MM.1S (cell line): ENCODE results near the gene ENPP3.

Experiments
- DNase-seq: peaks from one replicate; pipeline ENCODE4 v3.0.0-alpha.2; 2015
- H2AFZ ChIP-seq: fragments of 300-600 bp; sonication (generic); 2 replicates; pipeline ENCODE4 v1.6.0; 2016; ENCODE audit warnings: antibody characterized with exemption, low read length
- H3F3A ChIP-seq: fragments of 300-600 bp; sonication (generic); 2 replicates; pipeline ENCODE4 v1.6.1; 2016; ENCODE audit warnings: mild to moderate bottlenecking, antibody characterized with exemption, low read length, moderate library complexity, mixed read lengths; ENCODE audit not compliant: insufficient read depth
- H3K27ac ChIP-seq: fragments of 300-600 bp; sonication (generic); 2 replicates; pipeline ENCODE4 v1.5.1; 2016; ENCODE audit warnings: mild to moderate bottlenecking, low read length
- H3K27me3 ChIP-seq: fragments of 300-600 bp; sonication (generic); replicated peaks from 2 replicates; pipeline ENCODE4 v1.6.0; 2016; ENCODE audit warnings: low read length; ENCODE audit not compliant: insufficient read depth
- H3K36me3 ChIP-seq: fragments of 300-600 bp; sonication (generic); replicated peaks from 2 replicates; pipeline ENCODE4 v1.6.1; 2016; ENCODE audit warnings: mild to moderate bottlenecking, low read length, mixed read lengths; ENCODE audit not compliant: insufficient read depth
- H3K4me1 ChIP-seq: fragments of 300-600 bp; sonication (generic); 2 replicates; pipeline ENCODE4 v1.6.1; 2016; ENCODE audit warnings: low read length, mixed read lengths
- H3K4me2 ChIP-seq: fragments of 300-600 bp; sonication (generic); 2 replicates; pipeline ENCODE4 v1.6.0; 2016; ENCODE audit warnings: low read depth, low read length
- H3K4me3 ChIP-seq: fragments of 300-600 bp; sonication (generic); 2 replicates; pipeline ENCODE4 v1.5.1; 2016; ENCODE audit warnings: low read length, mixed read lengths
- H3K79me2 ChIP-seq: fragments of 300-600 bp; sonication (generic); 2 replicates; pipeline ENCODE4 v1.6.1; 2016; ENCODE audit warnings: mixed run types, low read length, mixed read lengths
- H3K9ac ChIP-seq: fragments of 300-600 bp; sonication (generic); 2 replicates; pipeline ENCODE4 v1.6.1; 2016; ENCODE audit warnings: low read length, mixed read lengths
- H3K9me2 ChIP-seq: fragments of 300-600 bp; sonication (generic); replicated peaks from 2 replicates; pipeline ENCODE4 v1.6.1; 2016; ENCODE audit warnings: mild to moderate bottlenecking, low read length, mixed read lengths; ENCODE audit not compliant: insufficient read depth
- H3K9me3 ChIP-seq: fragments of 300-600 bp; sonication (generic); replicated peaks from 2 replicates; pipeline ENCODE4 v1.6.1; 2016; ENCODE audit warnings: mild to moderate bottlenecking, low read length, mixed read lengths; ENCODE audit not compliant: insufficient read depth
- H4K20me1 ChIP-seq: fragments of 300-600 bp; sonication (generic); 2 replicates; pipeline ENCODE4 v1.6.1; 2016; ENCODE audit warnings: mild to moderate bottlenecking, low read length, moderate library complexity, mixed read lengths; ENCODE audit not compliant: insufficient read depth
- EZH2 ChIP-seq: fragments of 300-600 bp; sonication (generic); optimal IDR thresholded peaks from 2 replicates; pipeline ENCODE3; 2017; ENCODE audit warnings: low read depth, mild to moderate bottlenecking, antibody characterized with exemption, low read length, mixed read lengths
- EZH2phosphoT487 ChIP-seq: fragments of 300-600 bp; sonication (generic); IDR thresholded peaks from 2 replicates; pipeline ENCODE4 v1.6.1; 2018; ENCODE audit warnings: antibody characterized with exemption, low read length
- TF ChIP-seq, protein P1 (sequence below): fragments of 300-600 bp; sonication (generic); IDR thresholded peaks from 2 replicates; pipeline ENCODE4 v1.5.1; 2016; ENCODE audit warnings: antibody characterized with exemption, low read length, mixed read lengths

ENPP3 gene

DNA sequence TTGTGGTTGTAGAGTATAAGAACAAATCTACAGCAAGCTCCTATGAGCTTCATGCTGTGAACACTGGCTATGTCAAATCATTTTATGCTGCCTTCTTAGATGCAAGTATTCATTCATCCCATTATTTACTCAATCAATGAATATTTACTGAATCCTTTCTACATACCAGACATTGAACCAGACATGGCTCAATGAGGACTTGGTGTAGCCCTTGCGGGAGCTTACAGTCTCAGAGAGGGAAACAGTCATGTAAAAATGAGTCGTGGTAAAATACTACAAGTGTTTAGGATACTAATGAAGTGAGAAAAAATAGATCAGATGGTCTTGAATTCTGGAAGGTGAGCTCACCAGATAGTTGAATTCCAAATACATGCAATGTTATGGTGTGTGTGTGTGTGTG lies 125.9 kb downstream of the ENPP3 start:
- no peaks in the 10 kb centered on the region for H3K9me2 ChIP-seq
- no peaks in the 10 kb centered on the region for H4K20me1 ChIP-seq
- H3K36me3 ChIP-seq, result no peaks in the 10 kb centered on the region
- H3K4me3 ChIP-seq, result no peak overlapping the region
- no peak overlapping the region for H3K27ac ChIP-seq
- H3K79me2 ChIP-seq, result no peaks in the 10 kb centered on the region
- H3K4me2 ChIP-seq, result no peak overlapping the region
- TF ChIP-seq EZH2, result no peak
- TF ChIP-seq, protein P1, sequence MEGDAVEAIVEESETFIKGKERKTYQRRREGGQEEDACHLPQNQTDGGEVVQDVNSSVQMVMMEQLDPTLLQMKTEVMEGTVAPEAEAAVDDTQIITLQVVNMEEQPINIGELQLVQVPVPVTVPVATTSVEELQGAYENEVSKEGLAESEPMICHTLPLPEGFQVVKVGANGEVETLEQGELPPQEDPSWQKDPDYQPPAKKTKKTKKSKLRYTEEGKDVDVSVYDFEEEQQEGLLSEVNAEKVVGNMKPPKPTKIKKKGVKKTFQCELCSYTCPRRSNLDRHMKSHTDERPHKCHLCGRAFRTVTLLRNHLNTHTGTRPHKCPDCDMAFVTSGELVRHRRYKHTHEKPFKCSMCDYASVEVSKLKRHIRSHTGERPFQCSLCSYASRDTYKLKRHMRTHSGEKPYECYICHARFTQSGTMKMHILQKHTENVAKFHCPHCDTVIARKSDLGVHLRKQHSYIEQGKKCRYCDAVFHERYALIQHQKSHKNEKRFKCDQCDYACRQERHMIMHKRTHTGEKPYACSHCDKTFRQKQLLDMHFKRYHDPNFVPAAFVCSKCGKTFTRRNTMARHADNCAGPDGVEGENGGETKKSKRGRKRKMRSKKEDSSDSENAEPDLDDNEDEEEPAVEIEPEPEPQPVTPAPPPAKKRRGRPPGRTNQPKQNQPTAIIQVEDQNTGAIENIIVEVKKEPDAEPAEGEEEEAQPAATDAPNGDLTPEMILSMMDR, result no peak
- TF ChIP-seq EZH2phosphoT487, result no peak
- no peak for DNase-seq
- no peak overlapping the region for H2AFZ ChIP-seq
- H3K4me1 ChIP-seq, result no peaks in the 10 kb centered on the region
- no peak overlapping the region for H3K9ac ChIP-seq
- H3F3A ChIP-seq, result no peaks in the 10 kb centered on the region
- no peaks in the 10 kb centered on the region for H3K27me3 ChIP-seq
- H3K9me3 ChIP-seq, result no peaks in the 10 kb centered on the region

DNA sequence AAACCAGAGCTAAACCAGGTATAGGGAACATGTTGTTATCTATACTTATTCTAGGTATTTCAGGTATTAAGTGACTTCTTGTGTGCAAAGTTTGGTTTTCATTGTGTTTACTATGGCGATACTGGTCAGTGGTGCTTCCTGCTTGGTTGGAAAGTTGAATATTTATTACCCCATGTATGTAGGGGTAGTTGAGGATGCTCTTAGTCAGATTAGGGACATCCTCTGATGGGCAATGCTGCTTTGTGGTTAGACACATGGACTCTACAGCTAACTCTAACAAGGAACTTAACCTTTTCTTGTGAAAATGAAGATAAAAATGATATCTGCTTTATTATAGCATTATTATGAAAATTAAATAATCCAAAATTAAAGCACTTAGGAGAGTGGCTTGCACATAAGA lies 126.6 kb downstream of the ENPP3 start:
- Histone ChIP-seq H3K27me3 (no peaks in the 10 kb centered on the region), H3K9me2 (no peaks in the 10 kb centered on the region), H3K27ac (no peak overlapping the region), H3K4me2 (no peak overlapping the region), H4K20me1 (no peaks in the 10 kb centered on the region), H3K79me2 (no peaks in the 10 kb centered on the region), H3K4me3 (no peak overlapping the region), H3F3A (no peaks in the 10 kb centered on the region), H3K36me3 (no peaks in the 10 kb centered on the region), H3K4me1 (no peaks in the 10 kb centered on the region), H2AFZ (no peak overlapping the region), H3K9ac (no peak overlapping the region), H3K9me3 (no peaks in the 10 kb centered on the region)
- TF ChIP-seq EZH2, result no peak
- TF ChIP-seq, protein P1, result no peak
- no peak for TF ChIP-seq EZH2phosphoT487
- DNase-seq, result no peak

- no peaks in the 10 kb centered on the region for H3K9me3 ChIP-seq
- H3K36me3 ChIP-seq, result no peaks in the 10 kb centered on the region
- H3K9ac ChIP-seq, result no peak overlapping the region
- H3K9me2 ChIP-seq, result no peaks in the 10 kb centered on the region
- H4K20me1 ChIP-seq, result no peaks in the 10 kb centered on the region
- H3K4me3 ChIP-seq, result no peak overlapping the region
- H3F3A ChIP-seq, result no peaks in the 10 kb centered on the region
- no peak for TF ChIP-seq EZH2phosphoT487
- no peak for TF ChIP-seq EZH2
- TF ChIP-seq, protein P1, result no peak
- H3K79me2 ChIP-seq, result no peaks in the 10 kb centered on the region
- no peaks in the 10 kb centered on the region for H3K4me1 ChIP-seq
- H3K27me3 ChIP-seq, result no peaks in the 10 kb centered on the region
- H2AFZ ChIP-seq, result no peak overlapping the region
- DNase-seq, result no peak
- no peak overlapping the region for H3K27ac ChIP-seq
- no peak overlapping the region for H3K4me2 ChIP-seq
Measured at GRCh38 chr6:131764350-131764749, 127.2 kb downstream of the ENPP3 start.
